HG03097 (cell line): ENCODE measurements around the gene PPIL1.

Experiments
- ATAC-seq: cut with Tn5 transposase; IDR thresholded peaks from one replicate; pipeline ENCODE4 v1.9.1; 2021; ENCODE audit not compliant: unreplicated experiment, low FRiP score

Gene PPIL1

DNA sequence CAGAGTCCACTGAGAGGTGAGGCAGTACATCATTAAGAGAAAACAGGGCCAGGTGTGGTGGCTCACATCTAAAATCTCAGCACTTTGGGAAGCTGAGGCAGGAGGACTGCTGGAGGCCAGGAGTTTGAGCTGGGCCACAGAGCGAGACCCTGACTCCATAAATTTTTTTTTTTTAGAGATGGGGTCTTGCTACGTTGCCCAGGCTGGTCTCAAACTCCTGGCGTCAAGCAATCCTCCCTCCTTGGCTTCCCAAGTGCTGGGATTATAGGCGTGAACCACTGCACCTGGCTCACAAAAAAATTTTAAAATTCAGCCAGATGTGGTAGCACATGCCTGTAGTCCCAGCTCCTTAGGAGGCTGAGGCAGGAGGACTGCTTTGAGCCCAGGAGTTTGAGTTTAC lies 17.3 kb downstream of the PPIL1 start:
- ATAC-seq, result no peak

DNA sequence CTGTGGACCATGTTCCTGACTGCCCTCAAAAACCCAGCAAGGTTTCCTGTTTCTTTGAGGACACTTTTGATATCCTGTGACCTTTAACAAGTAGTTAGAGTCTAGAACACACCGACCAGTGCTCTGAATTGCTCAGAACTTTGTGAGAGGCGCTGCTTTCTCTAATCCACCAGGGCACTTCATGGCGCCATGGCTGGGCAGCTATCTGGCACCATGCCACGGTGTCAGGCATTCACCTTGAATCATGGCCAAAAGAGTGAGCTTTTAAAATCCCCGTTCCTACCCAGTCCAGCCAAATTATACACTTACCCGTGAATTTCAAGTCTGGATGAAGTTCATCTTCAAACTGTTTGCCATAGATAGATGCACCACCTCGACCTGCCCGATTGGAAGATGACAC lies 18.3 kb downstream of the PPIL1 start:
- ATAC-seq, result no peak

DNA sequence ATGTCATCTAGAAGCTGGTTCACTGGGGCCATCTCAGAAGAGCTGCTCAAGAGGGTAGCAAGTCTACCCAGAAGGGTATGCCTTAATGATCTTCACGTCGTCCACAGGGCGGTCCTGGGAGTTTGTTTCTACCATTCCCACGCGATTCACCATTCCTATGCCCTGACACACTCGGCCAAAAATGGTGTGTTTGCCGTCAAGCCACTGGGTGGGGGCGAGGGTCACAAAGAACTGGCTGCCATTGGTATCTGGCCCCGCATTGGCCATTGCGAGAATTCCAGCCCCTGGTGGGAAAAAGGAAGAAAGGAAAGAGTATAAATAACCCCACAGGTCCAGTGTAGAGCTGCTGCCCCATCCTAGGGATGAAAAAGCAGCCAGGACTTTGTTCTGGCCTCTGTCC lies 18.9 kb downstream of the PPIL1 start:
- ATAC-seq, result no peak

DNA sequence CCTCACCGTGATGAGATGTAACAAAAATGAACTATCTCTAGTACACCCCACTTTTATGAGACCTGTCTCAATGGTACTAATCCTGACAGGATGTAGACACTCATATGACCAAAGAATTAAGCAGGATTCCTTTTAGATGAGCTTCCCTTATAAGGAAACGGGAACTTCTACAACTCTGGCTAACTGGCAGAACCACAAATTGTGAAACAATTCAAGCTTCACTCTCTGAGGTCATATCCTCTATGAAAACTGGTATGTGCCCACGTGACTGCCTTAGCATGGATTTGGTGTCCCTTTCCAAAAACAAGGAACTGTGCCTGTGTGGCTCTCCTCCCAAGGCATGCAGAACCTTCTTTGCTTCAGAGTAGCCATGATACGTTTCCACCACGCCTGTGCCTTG lies 21.3 kb downstream of the PPIL1 start:
- ATAC-seq, result no peak

DNA sequence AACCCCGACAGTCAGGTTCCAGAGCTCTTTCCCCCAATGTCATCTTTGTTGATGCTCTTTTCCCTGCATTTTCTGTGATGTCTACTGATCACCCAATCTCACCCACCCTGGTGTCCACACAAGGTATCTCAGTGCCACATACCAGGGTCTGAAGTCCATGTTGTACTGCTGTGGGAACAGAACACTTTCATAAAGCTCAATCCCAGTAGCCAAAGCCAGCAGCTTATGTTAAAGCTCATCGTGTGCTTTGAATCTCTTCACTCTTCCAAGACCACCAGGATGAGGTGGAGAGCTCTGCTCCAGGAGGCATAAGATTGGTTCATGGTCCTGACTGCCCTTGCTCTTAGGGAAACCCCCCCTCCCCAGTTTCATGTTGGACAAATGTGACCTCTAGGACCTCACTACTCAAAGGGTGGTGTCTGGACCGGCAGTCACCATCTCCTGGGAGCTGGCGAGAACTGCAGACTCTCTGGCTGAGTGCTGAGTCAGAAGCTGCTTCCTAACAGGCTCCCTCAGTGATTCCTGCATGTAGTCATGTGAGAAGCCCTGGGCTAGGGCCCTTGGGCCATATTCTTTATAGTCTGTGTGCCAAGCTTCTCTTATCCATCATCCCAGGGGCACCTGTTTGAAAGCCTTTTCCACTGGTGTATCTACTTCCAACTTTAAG lies 22.0 kb downstream of the PPIL1 start:
- ATAC-seq, result no peak

DNA sequence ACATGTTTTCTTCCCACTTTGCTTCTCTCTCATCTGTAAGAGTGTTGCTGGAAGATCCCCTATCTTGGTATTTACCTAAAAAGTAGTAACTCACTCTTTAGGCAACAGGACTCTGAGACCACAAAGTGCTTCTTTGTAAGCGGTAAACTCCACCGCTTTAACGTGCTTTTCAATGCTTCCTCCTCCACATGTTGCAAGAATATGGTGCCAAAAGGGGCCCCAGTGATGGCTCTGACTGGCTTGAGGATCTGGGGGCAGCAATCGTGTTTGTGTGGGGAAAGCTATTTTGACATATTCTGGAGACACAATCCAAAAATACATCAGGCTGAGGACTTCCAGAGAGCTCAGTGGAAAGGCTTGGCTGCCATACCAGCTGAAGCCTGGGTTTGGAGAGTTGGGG lies 23.0 kb downstream of the PPIL1 start:
- ATAC-seq, result no peak

DNA sequence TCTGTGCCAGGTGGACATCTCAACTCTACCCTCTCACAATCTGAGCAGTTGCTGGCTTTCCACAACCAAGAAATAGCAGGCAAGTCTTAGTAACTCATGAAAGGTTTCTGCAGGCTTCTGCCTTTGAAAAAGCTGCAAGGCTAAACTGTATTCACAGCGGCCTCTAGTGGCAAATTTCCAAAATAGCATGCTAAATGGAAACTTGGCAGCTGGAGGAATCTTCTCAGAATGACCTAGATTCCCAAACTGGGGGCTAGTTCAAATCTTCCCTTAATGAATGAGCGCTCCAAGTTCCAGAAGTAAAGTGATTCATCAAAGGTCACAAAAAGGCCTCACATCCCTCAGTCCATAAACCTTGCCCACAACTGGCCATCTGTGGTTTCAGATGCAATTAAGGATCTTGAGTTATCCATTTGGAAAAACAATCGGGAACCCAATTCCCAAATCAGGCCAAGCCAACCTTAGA lies 23.4 kb downstream of the PPIL1 start:
- no peak for ATAC-seq

DNA sequence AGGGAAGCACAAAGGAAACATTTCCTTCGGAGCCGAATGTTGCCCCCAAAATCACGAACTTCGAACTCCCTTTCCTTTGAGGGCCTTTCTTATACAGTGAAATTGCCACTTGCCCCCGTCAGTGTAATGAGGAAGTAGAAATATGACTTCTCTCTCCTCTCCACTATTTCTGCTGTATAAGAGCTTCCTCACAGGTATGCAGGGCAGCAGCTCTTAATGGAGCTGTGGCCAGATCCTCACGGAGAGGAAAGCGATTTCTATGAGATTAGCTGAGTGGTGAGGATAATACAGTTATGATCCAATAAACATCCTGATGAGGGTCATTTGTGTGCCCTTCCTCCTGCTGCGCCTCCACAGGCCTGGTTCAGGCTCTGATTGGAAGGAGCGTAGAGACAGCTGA lies 24.6 kb downstream of the PPIL1 start:
- ATAC-seq, result no peak

DNA sequence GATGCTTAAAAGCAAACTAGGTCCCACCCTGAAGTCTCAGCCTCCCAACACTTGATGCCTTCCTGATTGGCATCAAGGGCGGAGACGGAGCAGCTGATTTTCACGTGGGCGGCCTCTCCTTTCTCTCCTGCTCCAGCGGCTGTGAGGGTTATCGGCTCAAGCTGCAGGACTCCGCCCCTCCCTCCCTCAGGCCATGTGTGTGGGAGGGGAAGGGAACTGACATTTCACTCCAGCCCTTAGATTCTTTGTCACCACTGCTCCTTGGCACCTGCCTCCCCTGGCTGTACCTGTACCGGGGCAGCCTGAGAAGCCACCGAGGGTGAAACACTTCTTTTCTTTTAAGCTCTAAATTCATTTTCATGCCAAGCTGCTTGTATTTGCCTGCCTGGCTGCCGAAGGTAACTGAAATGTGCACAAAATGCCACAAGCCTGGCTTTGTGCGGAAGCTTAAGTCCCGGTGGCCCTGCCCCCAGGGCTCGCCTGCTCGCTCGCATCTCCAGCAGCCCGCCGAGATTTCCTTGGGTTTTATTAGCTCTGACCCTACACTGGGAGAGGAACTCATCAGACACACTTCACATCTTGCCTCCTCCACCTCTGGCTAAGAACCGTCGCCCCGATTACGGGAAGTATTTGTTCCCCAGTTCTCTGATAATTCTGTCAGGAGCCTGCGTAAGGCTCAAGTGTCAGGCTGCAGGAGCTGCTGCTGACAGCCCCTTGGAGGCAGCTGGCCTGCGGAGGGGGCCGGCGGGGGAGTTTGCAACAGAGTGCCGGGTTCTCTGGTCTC lies 25.8 kb downstream of the PPIL1 start:
- ATAC-seq, result no peak

DNA sequence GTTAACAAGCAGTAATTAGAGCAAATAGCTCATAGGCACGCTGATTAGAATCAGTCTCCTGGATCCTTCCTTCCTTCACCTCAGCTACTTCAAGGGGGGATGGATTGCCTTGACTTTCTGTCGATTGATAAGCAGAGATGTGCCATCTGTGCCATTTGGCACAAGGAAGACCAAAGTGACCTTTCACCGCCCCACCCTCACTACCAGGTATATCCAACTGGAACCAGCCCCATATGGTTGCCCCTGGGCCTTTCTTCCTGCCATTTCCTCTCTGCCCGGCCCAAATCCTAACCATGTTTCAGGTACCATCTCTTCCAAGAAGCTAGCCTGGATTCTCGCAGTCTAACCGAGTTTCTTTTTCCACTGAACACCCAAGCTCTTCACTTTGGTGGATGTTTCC lies 26.6 kb downstream of the PPIL1 start:
- ATAC-seq, result no peak

DNA sequence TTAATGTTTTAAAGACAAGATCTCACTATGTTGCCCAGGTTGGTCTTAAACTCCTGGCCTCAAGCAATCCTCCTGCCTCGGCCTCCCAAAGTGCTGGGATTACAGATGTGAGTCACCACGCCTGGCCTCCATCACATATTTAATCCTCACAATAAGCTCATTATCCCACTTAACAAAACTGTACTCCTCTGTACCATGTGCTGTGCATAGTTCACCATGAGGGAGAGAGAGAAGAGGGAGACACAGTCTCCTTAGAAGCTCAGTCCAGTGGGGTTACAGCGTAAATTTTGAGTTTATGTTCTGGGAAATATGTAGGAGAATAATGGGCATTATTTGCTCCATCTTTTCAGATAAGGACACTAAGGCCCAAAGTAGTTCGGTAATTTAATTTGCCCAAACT lies 27.5 kb downstream of the PPIL1 start:
- ATAC-seq, result no peak

DNA sequence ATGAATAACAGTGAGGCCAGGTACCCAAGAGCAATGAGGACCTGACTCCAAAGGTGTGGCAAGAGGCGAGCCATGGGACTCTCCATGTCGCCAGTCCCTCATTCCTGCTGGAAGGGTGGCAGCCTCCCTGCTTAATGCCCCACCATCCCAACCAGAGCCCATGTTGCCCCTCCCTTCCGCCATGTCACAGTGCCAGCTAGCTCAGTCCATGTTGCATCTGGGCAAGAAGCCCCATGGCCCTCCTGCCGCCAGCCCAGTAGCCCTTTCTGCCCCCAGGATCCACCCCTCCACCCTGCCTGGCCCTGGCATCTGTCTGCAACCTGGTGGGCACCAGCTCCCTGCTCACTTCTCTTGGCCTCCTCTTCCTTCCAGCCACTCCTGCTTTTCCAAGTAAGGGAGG lies 29.4 kb downstream of the PPIL1 start:
- no peak for ATAC-seq

DNA sequence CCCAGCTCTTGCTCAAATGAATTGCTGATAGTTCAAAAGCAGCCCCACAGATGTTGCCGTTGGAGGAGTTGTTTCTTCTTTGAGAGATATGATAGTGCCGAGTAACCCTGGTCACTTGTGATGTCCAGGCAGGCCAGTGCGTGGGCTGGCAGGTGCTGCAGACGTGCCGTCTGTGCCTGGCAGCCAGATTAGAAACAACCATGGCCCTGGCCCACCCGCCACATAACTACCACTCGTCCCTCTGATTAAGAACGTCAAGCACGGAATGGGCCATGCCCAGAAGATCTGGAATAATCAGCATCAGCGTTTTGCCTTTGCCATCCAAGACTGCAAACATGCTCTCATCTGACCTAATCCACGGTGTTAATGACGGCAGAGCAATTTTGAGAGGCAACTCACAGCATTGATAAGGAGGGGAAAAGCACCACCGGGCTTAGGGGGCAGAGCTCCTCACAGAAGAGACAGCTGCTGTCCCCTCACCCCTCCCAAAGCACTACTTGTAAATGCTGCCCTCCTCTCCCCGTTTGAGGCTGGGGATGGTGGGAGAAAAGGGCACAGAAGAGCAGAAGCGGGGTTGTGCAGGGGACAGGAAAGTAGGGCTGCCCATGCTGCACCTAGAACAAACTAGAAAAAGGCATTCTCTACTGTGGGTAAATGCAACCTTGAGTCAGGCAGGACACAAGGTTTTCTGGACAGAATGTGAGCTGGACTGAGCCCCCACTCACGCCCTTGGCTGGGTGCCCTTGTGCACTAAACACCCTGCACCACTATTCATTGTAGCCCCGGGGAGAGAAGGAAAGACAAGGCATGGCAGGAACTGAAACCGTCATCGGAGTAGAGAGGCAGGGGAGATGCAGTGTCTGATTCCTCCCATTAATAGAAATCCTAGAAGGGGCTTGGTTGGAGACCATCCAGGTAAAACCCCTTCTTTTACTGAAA lies 30.1 kb downstream of the PPIL1 start:
- ATAC-seq, result no peak

DNA sequence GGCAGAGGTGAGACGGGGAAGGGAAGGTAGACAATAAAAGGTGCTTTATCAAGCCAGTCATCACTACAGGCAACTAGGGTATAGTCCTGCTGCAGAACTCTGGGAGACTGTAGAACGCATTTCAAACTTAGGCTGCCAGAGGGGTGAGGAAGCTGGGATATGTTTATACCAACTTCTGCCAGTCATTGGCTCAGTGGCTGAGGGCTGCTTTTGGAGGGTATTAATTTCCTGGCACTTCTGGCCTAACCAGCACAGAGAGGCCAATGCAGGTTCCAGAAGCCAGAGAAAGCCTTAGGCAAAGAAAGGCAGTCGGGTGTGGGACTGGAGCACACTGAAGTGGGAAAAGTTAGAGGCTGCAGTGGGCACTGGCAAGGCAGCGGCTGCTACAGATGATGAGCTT lies 31.4 kb downstream of the PPIL1 start:
- no peak for ATAC-seq

DNA sequence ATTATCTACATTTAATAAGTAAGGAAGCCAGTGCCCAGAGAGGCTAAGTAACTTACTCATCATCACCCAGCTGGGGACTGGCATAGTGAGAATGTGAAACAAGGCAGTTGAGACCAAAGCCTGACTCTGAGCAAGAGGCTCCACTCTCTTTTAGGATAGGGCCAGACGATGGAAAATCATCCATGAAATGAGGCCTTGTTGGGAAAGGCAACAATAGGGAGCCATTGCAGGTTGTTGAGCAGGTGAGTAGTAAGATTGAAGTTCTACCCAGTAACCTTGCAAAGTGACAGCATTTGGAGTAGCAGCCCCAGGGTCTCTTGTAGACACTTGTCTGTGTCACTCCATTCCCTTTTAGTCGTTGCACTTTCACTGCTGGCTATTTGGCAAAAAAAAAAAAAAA lies 32.8 kb downstream of the PPIL1 start:
- ATAC-seq, result no peak

DNA sequence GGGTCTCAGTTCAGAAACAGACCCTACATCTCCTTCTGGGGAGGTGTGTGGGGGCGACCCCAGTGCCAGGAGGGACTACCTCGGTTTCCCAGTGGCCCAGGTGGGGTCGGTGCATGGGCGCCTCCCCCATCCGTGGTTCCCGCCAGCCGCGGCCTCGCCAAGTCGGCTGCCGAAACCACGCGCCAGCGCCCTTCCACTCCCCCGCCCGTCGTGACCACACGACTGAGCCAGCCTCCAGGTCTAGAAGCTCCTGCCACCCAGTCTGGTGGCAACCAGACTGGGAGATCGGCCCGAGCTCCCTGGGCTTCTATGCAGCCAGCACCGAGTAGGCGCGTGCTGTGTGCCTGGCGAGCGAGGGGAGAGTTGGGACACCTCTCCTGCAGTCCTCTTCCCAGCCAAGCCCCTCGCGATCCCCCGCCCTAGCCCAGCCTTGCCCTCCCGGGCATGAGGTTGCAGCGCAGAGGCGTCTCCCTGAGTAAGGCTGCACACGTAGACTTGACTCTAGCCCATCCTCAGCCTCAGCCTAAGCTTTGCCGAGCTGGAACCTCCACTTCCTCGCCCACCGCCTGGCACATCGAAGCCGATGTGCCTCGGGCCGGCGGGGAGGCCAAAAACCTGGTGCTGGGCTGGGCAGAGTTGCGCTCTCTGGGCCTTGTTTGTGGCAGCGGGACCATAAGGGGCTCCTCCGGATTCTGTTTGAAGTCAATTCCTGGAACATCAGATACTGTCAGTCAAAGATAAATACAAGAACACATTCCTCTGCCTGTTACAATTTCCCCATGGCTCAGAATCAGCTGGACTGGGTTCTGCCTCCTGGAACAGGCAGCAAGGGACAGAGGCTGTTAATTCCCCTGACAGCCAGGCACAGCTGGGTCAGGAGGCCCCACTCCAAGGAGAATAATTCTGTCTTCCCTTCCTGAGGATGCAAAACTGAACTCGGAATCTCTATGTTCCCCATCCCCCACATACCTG lies 33.9 kb downstream of the PPIL1 start:
- no peak for ATAC-seq

DNA sequence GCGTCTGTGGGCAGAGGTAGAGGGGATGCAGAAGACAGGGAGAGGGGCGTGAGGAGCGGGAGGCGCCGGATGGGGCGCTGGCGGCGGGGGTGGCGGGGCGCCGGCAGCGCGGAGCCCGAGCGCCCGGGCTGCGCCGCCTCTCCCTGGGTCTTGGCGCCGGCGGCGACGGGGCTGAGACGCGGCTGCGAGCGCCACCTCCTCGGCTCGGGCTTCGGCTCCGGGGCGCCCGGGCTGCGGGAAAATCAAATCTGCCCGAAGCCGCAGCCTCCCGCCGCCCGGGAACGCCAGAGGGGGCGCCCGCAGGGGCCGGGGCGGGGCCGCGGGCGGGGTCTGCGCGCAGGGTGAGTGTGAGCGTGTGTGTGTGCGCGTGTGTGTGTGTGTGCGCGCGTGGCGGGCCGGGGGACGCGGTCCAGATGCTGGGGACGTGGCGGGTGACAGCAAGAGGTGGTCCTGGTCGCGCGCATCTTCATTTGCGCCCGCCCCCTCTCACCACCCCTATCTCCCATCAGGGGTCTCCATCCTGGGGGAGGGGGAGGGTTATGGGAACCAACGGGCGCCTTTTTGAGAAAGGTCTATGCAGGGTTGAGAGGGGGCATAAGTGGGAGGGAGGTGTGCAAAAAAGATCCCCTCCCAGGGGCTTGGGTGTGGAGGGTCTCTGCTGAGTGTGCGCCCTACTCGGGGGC lies 34.7 kb downstream of the PPIL1 start:
- no peak for ATAC-seq

DNA sequence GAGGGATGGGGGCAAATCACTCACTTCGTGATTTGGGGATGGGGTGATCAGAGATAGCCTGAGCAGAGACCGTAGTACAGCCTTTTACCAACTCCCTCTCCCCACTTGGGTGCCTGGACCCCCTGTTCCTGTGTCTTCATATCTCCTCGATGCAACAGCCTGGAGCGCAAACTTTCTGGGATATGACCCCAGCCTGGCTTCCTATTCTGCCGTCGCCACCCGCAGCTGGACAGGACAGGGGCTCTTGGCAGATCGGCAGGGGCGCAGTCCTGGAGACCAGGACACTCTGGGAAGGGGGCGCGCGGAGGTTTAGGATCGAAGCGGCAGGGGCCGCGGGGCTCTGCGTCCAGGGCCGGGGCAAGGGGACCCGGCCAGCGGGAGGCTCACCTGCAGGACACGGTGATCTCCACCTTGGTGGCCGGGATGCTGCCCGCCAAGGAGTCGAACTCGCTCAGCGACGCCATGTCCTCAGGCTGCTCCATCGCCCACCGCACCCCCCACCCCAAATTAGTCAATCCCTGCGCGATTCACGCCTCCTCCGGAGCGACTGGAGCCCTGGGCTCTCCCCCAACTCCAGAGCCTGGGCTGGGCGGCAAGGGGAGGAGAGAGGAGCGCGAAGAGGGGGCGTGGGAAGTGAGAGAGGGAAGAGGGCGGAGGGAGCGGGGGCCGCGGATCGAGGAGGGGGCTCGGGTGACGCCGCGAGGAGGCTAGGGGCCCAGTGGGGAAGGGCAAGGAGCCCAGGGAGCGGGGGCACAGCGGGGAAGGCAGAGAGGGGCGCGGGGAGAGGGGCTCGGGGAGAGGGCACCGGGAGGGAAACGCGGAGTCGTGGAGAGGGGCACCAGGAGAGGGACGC lies 35.5 kb downstream of the PPIL1 start, which contains the start of gene CPNE5:
TSS of gene CPNE5 (minus strand) at position 549 of the 853 bp plus-strand sequence. CDS start at position 482, 67 bp downstream.
- no peak for ATAC-seq
